OCI-LY3 (cell line): ENCODE measurements around the gene COL11A2.

Experiments used
- H2AFZ ChIP-seq: fragments of 200-600, 300-600 bp; shearing (Covaris generic); 2 replicates; pipeline ENCODE4 v1.6.0; 2014; ENCODE audit warnings: antibody characterized with exemption, low read depth, low read length
- H3K27ac ChIP-seq: fragments of 200-600, 300-600 bp; sonication (generic); 2 replicates; pipeline ENCODE4 v1.5.1; 2014; ENCODE audit warnings: mild to moderate bottlenecking, low read length, moderate library complexity, mixed read lengths
- H3K27me3 ChIP-seq: fragments of 200-600, 300-600 bp; sonication (generic); 2 replicates; pipeline ENCODE4 v1.6.1; 2014; ENCODE audit warnings: low read depth, low read length, mixed read lengths
- H3K36me3 ChIP-seq: fragments of 200-600, 300-600 bp; sonication (generic); replicated peaks from 2 replicates; pipeline ENCODE3; 2014; ENCODE audit warnings: low read depth, low read length, mixed read lengths
- H3K4me1 ChIP-seq: fragments of 300-600, 200-600 bp; sonication (generic); 2 replicates; pipeline ENCODE4 v1.6.1; 2014; ENCODE audit warnings: low read length, mixed read lengths
- H3K4me2 ChIP-seq: fragments of 200-600, 300-600 bp; sonication (generic); 2 replicates; pipeline ENCODE4 v1.6.1; 2014; ENCODE audit warnings: low read length, mixed read lengths
- H3K4me3 ChIP-seq: fragments of 300-600, 200-600 bp; sonication (generic); 2 replicates; pipeline ENCODE4 v1.5.1; 2014; ENCODE audit warnings: antibody characterized with exemption, mild to moderate bottlenecking, low read length, moderate library complexity
- H3K79me2 ChIP-seq: fragments of 300-600, 200-600 bp; shearing (Covaris generic); 2 replicates; pipeline ENCODE4 v1.6.1; 2014; ENCODE audit warnings: mild to moderate bottlenecking, low read length, mixed read lengths
- H3K9ac ChIP-seq: fragments of 300-600, 200-600 bp; shearing (Covaris generic); 2 replicates; pipeline ENCODE4 v1.6.0; 2014; ENCODE audit warnings: mild to moderate bottlenecking, low read length, moderate library complexity
- H3K9me3 ChIP-seq: fragments of 200-600, 300-600 bp; shearing (Covaris generic); 2 replicates; pipeline ENCODE4 v1.6.1; 2014; ENCODE audit warnings: low read length, mixed read lengths; ENCODE audit not compliant: insufficient read depth
- H4K20me1 ChIP-seq: fragments of 200-600, 300-600 bp; sonication (generic); 2 replicates; pipeline ENCODE4 v1.6.1; 2016; ENCODE audit warnings: low read length, mixed read lengths; ENCODE audit not compliant: insufficient read depth
- EZH2phosphoT487 ChIP-seq: fragments of 200-600 bp; shearing (Covaris generic); IDR thresholded peaks from 2 replicates; pipeline ENCODE4 v1.6.1; 2018; ENCODE audit warnings: antibody characterized with exemption, mixed run types, low read depth
- TF ChIP-seq, protein P1 (sequence below): fragments of 200-600, 300-600 bp; sonication (generic); IDR thresholded peaks from 2 replicates; pipeline ENCODE4 v1.5.1; 2014; ENCODE audit warnings: antibody characterized with exemption, low read length, low read depth

COL11A2 gene

DNA sequence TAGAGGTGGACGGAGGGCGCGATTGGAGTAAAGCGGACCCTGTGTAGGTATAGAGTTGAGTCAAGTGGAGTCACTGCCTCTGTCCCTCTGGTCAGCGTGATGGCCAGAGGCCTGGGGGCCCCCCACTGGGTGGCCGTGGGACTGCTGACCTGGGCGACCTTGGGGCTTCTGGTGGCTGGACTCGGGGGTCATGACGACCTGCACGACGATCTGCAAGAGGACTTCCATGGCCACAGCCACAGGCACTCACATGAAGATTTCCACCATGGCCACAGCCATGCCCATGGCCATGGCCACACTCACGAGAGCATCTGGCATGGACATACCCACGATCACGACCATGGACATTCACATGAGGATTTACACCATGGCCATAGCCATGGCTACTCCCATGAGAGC, 8.9 kb upstream of the COL11A2 start:
- peaks cover 22% of the 10 kb centered on the region for H3K4me1 ChIP-seq
- peak overlapping the region; percentile 84 for H3K27ac ChIP-seq
- no peak overlapping the region for H2AFZ ChIP-seq

DNA sequence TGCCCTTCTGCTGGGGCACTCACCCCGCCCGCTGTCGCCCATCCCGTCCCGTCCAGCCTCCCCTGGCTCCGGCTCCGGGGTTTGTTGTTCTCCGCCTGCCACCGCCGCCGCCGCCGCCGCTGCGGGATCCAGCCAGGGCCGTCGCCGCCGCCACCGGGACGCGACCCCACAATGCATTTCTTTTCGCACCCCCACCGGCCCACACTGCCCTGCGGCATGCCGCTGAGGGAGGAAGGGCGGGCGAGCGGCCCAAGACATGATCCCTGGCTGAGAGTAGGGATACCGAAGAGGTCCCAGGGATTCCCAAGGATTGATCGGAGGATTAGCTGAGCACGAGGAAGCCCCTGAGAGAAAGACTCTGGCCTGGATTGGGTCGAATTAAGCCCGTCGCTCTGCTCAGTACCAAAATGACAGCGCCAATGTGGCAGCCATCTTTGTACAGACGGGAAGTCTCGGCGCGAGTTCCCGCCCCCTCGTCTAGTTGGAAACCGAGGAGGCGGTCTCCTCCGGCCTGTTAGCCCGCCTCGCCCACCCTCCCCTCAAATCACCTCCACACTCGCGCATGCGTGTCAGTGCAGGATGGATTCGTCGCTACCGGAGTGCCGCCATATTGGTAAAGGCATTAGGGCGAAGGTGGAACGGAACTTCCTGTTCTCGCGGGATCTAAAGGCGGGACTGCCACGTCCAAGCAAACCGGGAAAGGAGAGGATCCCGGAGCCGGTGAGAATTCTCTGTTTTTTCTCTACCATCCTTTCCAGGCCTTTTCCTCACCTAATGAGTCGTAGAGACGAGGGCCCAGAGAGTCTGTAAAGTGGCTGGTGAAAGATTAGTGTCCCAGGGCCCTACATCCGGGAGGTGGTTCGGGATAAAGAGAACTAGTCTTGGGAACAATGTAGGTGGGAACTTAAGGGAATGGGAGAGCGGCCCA, 8.2 kb upstream of the COL11A2 start, which contains the start of the genes RXRB and SLC39A7:
Gene RXRB (minus strand): TSS at position 447 of the 928 bp plus-strand sequence. CDS start 189 bp downstream, at position 258.
Gene SLC39A7 (plus strand): TSS at position 649 of the 928 bp plus-strand sequence. CDS start 379 bp downstream, outside the sequence.
- peaks cover 36% of the 10 kb centered on the region for H3K79me2 ChIP-seq
- TF ChIP-seq EZH2phosphoT487 = no peak
- TF ChIP-seq, protein P1, sequence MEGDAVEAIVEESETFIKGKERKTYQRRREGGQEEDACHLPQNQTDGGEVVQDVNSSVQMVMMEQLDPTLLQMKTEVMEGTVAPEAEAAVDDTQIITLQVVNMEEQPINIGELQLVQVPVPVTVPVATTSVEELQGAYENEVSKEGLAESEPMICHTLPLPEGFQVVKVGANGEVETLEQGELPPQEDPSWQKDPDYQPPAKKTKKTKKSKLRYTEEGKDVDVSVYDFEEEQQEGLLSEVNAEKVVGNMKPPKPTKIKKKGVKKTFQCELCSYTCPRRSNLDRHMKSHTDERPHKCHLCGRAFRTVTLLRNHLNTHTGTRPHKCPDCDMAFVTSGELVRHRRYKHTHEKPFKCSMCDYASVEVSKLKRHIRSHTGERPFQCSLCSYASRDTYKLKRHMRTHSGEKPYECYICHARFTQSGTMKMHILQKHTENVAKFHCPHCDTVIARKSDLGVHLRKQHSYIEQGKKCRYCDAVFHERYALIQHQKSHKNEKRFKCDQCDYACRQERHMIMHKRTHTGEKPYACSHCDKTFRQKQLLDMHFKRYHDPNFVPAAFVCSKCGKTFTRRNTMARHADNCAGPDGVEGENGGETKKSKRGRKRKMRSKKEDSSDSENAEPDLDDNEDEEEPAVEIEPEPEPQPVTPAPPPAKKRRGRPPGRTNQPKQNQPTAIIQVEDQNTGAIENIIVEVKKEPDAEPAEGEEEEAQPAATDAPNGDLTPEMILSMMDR = no peak
- H3K27me3 ChIP-seq = no peaks in the 10 kb centered on the region
- peaks cover 28% of the 10 kb centered on the region for H3K36me3 ChIP-seq
- H3K4me2 ChIP-seq = peak within 1 kb of the TSS; percentile 100
- peak within 1 kb of the TSS; percentile 84 for H3K27ac ChIP-seq
- H3K9ac ChIP-seq = peak within 1 kb of the TSS; percentile 98
- H4K20me1 ChIP-seq = no peaks in the 10 kb centered on the region; the same call in 1 of the 2 replicates
- H3K9me3 ChIP-seq = no peaks in the 10 kb centered on the region
- H3K4me3 ChIP-seq = peak within 1 kb of the TSS; percentile 97
- peaks cover 19% of the 10 kb centered on the region for H3K4me1 ChIP-seq
- H2AFZ ChIP-seq = peak within 1 kb of the TSS; percentile 76; the same call in 1 of the 2 replicates

More for the DNA sequence above, 8.9 kb upstream of the COL11A2 start:
- Histone ChIP-seq H3K79me2 (peaks cover 36% of the 10 kb centered on the region), H3K9ac (peak overlapping the region; percentile 98), H3K36me3 (peaks cover 24% of the 10 kb centered on the region), H3K4me2 (peak overlapping the region; percentile 100), H3K27me3 (no peaks in the 10 kb centered on the region), H3K4me3 (peak overlapping the region; percentile 97), H3K9me3 (no peaks in the 10 kb centered on the region), H4K20me1 (no peaks in the 10 kb centered on the region; the same call in 1 of the 2 replicates)
- TF ChIP-seq, protein P1 = no peak
- TF ChIP-seq EZH2phosphoT487 = no peak

DNA sequence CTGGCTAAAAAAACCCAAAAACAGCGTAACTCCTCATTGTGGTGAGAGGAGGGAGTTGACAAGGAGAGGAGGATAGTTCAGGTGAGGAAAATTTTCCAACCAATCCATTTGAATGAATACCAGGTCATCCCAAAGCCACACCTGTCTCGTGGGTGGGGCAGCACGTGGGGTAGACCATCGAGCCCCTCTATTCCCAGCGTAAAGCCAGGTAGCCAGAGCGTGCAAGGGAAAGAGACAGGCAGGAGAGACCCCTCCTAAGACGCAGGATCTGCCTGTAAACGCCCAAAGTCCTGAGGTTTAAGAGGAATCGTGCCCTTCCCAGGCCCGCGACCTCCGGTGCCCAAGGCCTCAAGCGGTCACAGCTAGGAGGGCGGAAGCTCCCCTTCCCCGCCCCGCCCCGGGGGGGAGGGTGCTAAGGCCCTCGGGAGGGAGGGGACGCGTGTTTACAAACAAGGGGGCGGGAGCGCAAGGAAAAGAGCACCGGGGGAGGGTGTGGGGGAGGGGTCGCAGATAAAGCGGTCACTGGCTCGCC, 7.5 kb upstream of the COL11A2 start:
- peaks cover 15% of the 10 kb centered on the region for H3K4me1 ChIP-seq
- H3K27me3 ChIP-seq = no peaks in the 10 kb centered on the region
- H3K36me3 ChIP-seq = peaks cover 32% of the 10 kb centered on the region
- H3K27ac ChIP-seq = peak overlapping the region; percentile 84
- peak overlapping the region; percentile 97 for H3K4me3 ChIP-seq
- H3K4me2 ChIP-seq = peak overlapping the region; percentile 93
- no peaks in the 10 kb centered on the region; the same call in 1 of the 2 replicates for H4K20me1 ChIP-seq
- peaks cover 36% of the 10 kb centered on the region for H3K79me2 ChIP-seq
- TF ChIP-seq, protein P1 = no peak
- no peak for TF ChIP-seq EZH2phosphoT487
- H3K9me3 ChIP-seq = no peaks in the 10 kb centered on the region
- H2AFZ ChIP-seq = no peak overlapping the region
- peak overlapping the region; percentile 98 for H3K9ac ChIP-seq
